Osteoblast (primary cell): ENCODE measurements around the gene PUS3. TPM values are rescaled to one million over a fixed set of nuclear protein-coding genes. Genes with fewer than 3 reads are reported as not detected.

Experiments used
- DNase-seq: peaks from one replicate; pipeline ENCODE4 v3.0.0; 2011; ENCODE audit warnings: low spot score, mixed read lengths; ENCODE audit not compliant: insufficient read length; ENCODE audit errors: missing footprints
- H2AFZ ChIP-seq: 2 replicates; pipeline ENCODE4 v1.6.0; 2011; ENCODE audit warnings: mild to moderate bottlenecking, low read length
- H3K27ac ChIP-seq: 2 replicates; pipeline ENCODE4 v1.5.1; 2011; ENCODE audit warnings: mild to moderate bottlenecking, low read depth, low read length, moderate library complexity
- H3K27me3 ChIP-seq: 2 replicates; pipeline ENCODE4 v1.6.0; 2012; ENCODE audit warnings: mild to moderate bottlenecking, control low read depth, inconsistent platforms, low read length, moderate library complexity; ENCODE audit not compliant: insufficient read depth
- H3K36me3 ChIP-seq: 2 replicates; pipeline ENCODE4 v1.5.1; 2011; ENCODE audit warnings: mild to moderate bottlenecking, low read length, control low read depth, moderate library complexity; ENCODE audit not compliant: insufficient read depth
- H3K4me1 ChIP-seq: 2 replicates; pipeline ENCODE4 v1.5.1; 2011; ENCODE audit warnings: mild to moderate bottlenecking, low read length, control low read depth, moderate library complexity; ENCODE audit not compliant: insufficient read depth
- H3K4me2 ChIP-seq: 2 replicates; pipeline ENCODE4 v1.6.0; 2011; ENCODE audit warnings: mild to moderate bottlenecking, low read length; ENCODE audit not compliant: insufficient read depth
- H3K4me3 ChIP-seq: fragments of 200-600 bp; sonication (generic); 3 replicates; pipeline ENCODE4 v1.5.1; 2012; ENCODE audit warnings: mild to moderate bottlenecking, low read length, inconsistent platforms; ENCODE audit not compliant: insufficient read depth
- H3K79me2 ChIP-seq: 2 replicates; pipeline ENCODE4 v1.6.0; 2012; ENCODE audit warnings: mild to moderate bottlenecking, low read length, control low read depth, inconsistent platforms; ENCODE audit not compliant: insufficient read depth
- H3K9me3 ChIP-seq: 2 replicates; pipeline ENCODE4 v1.5.1; 2011; ENCODE audit warnings: low read depth, low read length, control low read depth
- H4K20me1 ChIP-seq: 2 replicates; pipeline ENCODE4 v1.6.0; 2012; ENCODE audit warnings: mild to moderate bottlenecking, low read length, control low read depth; ENCODE audit not compliant: insufficient read depth
- CTCF ChIP-seq: IDR thresholded peaks from 2 replicates; pipeline ENCODE4 v1.5.1; 2011; ENCODE audit warnings: mild to moderate bottlenecking, low read depth, low read length, moderate library complexity; ENCODE audit errors: extremely low read depth
- total RNA-seq: library from RNA; depleted of rRNA; stranded (reverse); fragments of >200 nt; gene quantifications from 2 replicates; pipeline ENCODE4 v1.2.3, GENCODE V29; 2012

Gene PUS3
- total RNA-seq, 1 donor, result 14.1 TPM

- Histone ChIP-seq H3K27me3 (peaks cover 5% of the 10 kb centered on the region), H4K20me1 (no peaks in the 10 kb centered on the region), H3K79me2 (no peaks in the 10 kb centered on the region), H3K4me1 (peaks cover 8% of the 10 kb centered on the region), H3K4me2 (no peak overlapping the region), H3K9me3 (no peaks in the 10 kb centered on the region), H2AFZ (no peak overlapping the region), H3K4me3 (no peak overlapping the region), H3K27ac (no peak overlapping the region), H3K36me3 (no peaks in the 10 kb centered on the region)
- no peak for DNase-seq
- no peak for TF ChIP-seq CTCF
Observed at GRCh38 chr11:125941267-125941618, 38.2 kb upstream of the PUS3 start.

DNA sequence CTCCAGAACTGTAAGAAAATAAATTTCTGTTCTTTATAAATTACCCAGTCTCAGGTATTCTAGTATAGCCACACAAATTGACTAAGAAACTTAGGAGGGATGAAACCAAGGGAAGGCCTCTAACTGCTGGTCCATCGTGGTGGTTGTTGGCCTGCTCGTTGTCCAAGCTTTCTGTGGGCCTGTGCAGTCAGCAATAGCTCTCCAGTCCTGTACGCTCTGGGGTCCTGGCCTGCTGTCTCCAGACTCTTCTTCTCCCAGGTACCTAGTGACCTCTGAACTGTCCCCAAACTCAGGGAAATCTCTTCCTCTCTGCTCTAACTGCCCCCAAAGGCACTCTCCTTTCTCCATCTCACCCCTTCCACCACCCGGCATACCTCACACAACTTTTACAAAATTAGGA, 37.1 kb upstream of the PUS3 start:
- H3K36me3 ChIP-seq, result no peaks in the 10 kb centered on the region
- no peaks in the 10 kb centered on the region for H3K9me3 ChIP-seq
- no peaks in the 10 kb centered on the region for H4K20me1 ChIP-seq
- no peak for DNase-seq
- H3K4me1 ChIP-seq, result peaks cover 8% of the 10 kb centered on the region
- no peak overlapping the region for H3K27ac ChIP-seq
- no peak overlapping the region for H3K4me3 ChIP-seq
- no peaks in the 10 kb centered on the region for H3K79me2 ChIP-seq
- no peak for TF ChIP-seq CTCF
- no peak overlapping the region for H2AFZ ChIP-seq
- peaks cover 5% of the 10 kb centered on the region for H3K27me3 ChIP-seq
- H3K4me2 ChIP-seq, result no peak overlapping the region

GRCh38 chr11:125939081-125939521, 36.1 kb upstream of the PUS3 start:
- Histone ChIP-seq H3K9me3 (no peaks in the 10 kb centered on the region), H3K27me3 (peaks cover 5% of the 10 kb centered on the region), H3K4me2 (no peak overlapping the region), H3K4me3 (no peak overlapping the region), H3K27ac (no peak overlapping the region), H2AFZ (no peak overlapping the region), H3K4me1 (peaks cover 8% of the 10 kb centered on the region), H3K79me2 (no peaks in the 10 kb centered on the region), H3K36me3 (no peaks in the 10 kb centered on the region), H4K20me1 (no peaks in the 10 kb centered on the region)
- TF ChIP-seq CTCF, result no peak
- DNase-seq, result peak; percentile 74

- Histone ChIP-seq H3K4me3 (no peak overlapping the region), H3K79me2 (no peaks in the 10 kb centered on the region), H2AFZ (peak overlapping the region; percentile 60), H3K4me1 (peaks cover 8% of the 10 kb centered on the region), H3K4me2 (no peak overlapping the region), H3K36me3 (no peaks in the 10 kb centered on the region), H4K20me1 (no peaks in the 10 kb centered on the region), H3K27ac (no peak overlapping the region), H3K9me3 (no peaks in the 10 kb centered on the region), H3K27me3 (peaks cover 5% of the 10 kb centered on the region)
- no peak for TF ChIP-seq CTCF
- no peak for DNase-seq
Observed at GRCh38 chr11:125938418-125938817, 35.4 kb upstream of the PUS3 start.
